Sigmoid colon (tissue), 4 donors: ENCODE measurements around the gene NUMA1.

Experiments
- EP300 ChIP-seq, 4 donors: sonication (generic); formaldehyde crosslinking; IDR thresholded peaks; one replicate each; pipeline ENCODE4 v1.6.1; 2017; ENCODE audit warnings: antibody characterized with exemption in 4 of 4
- POLR2A ChIP-seq, 2 donors: fragments of 450-650 bp; IDR thresholded peaks; one replicate each; pipeline ENCODE4 v1.6.1; 2016; ENCODE audit warnings: antibody characterized with exemption in 2 of 2, mild to moderate bottlenecking in 2 of 2, moderate library complexity in 2 of 2

DNA sequence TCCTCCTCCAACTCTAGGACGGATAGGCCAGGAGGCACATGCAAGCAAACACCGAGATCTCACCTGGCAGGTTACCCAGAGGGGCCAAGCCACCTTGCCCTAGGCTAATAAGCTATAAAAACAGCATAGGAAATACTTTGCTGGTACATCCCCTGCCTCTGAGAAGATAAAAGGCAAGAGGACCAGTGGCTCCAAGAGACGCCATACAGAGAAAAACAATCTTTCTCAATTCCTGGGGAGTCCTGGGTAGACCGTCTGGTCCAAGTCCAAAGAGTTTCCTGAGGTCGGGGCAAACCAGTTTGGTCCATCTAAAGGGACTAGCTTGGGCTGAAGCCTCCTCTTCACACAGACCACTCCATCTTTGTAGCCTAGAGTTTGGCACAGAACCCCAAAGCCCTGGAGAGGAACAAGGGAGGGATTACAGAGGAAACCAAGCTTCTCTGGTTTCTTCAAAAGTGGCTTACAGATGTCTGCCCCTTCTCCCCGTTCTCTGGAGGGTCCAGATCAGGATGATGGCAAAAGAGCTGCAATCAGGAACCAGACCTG lies 40.4 kb downstream of the NUMA1 start:
- TF ChIP-seq POLR2A (IDR thresholded peaks at IDR 0.05) (no peak), EP300 (IDR thresholded peaks at IDR 0.05) (no peak)
